Measurements from ENCODE around the gene PGBD5. TPM values are rescaled to one million over a fixed set of nuclear protein-coding genes. Genes with fewer than 3 reads are reported as not detected.
A peak's percentile ranks its signal among the peaks of the same experiment; 100 is the strongest.

PGBD5 gene
- total RNA-seq, 1 experiment from 2014 or later = 21.6 TPM

DNA sequence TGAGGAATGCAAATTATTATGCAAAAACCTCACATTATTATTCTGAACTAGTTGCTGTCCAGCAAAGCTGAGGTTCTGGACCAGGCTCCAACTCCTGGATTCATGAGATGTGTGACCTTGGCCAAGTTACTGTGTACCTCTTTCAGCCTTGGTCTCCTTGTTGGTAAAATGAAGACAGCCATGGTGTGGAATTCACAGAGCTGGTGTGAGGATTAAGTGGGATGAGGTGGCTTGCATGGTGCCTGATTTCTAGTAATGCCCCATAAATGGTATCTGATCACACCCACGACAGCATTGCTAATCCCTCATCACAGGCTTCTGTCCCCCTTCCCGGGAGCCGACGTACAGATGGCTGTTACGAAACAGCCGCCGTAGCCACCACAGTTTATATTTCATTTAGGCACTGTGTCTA is 59.6 kb downstream of the PGBD5 start:
- DNase-seq = peak in 1 of 2 experiments; percentile 27
- Histone ChIP-seq H3K27me3 (no peaks in the 10 kb centered on the region), H3K4me3 (no peak overlapping the region), H3K27ac (no peak overlapping the region), H3K9me3 (replicated peaks) (no peaks in the 10 kb centered on the region), H3K36me3 (peaks cover 3% of the 10 kb centered on the region; the same call in 1 of the 2 replicates), H3K4me1 (peaks cover 12% of the 10 kb centered on the region; the same call in 1 of the 2 replicates)

DNA sequence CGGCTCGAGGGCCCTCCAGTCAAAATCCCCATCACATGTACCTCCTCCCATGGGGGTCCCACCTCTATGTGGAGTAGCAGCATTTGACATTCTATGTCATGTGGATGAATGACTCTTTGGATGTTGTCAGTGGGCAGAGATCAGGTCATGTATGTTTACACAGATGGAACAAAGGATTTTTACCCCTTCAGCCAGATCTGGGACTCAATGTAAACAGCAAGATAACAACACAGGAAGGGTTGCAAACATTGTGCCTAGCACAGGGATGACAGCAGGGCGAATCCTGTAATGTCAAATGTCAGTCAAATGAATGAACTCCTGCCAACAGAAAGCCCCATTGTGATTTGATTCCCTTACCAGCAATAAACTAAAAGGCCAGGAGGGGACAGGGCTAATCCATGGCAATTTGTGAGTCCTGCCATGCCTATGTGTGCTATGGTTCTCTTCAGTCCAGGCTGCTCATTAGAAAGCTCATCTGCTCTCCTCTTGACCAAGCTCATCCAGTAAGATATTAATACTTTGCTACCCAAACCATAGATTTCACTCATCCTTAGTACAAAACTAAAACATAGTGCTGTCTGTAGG is 60.3 kb downstream of the PGBD5 start:
- Histone ChIP-seq H3K27me3 (no peaks in the 10 kb centered on the region), H3K27ac (no peak overlapping the region), H3K36me3 (0 out of 2 replicates have a peak, but pooled peaks cover 3% of the 10 kb centered on the region), H3K9me3 (replicated peaks) (no peaks in the 10 kb centered on the region), H3K4me3 (no peak overlapping the region), H3K4me1 (peaks cover 14% of the 10 kb centered on the region; the same call in 1 of the 2 replicates)
- peak in 1 of 2 experiments; percentile 13 for DNase-seq

DNA sequence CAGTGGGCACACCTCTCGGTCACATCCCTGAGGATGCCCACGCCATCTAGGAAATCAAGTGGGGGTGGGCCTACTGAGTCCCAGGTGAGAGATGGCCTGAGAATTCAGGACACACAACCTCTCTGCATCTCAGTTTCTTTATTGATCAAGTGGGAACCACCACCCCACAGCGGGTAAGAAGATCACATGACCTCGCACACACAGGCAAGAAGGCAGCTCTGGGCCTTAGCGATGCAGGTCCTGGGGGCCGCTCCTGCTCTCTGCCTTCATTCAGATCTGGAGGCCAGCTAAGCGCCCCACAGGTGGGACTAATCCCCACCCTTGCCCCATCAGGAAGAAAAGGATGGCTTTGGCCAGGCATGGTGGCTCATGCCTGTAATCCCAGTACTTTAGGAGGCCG is 63.2 kb downstream of the PGBD5 start:
- H3K9me3 ChIP-seq (replicated peaks) = no peaks in the 10 kb centered on the region
- no peak for DNase-seq
- no peak overlapping the region for H3K27ac ChIP-seq
- H3K4me1 ChIP-seq = peaks cover 27% of the 10 kb centered on the region
- H3K27me3 ChIP-seq = no peaks in the 10 kb centered on the region
- H3K36me3 ChIP-seq = no peaks in the 10 kb centered on the region
- H3K4me3 ChIP-seq = no peak overlapping the region

DNA sequence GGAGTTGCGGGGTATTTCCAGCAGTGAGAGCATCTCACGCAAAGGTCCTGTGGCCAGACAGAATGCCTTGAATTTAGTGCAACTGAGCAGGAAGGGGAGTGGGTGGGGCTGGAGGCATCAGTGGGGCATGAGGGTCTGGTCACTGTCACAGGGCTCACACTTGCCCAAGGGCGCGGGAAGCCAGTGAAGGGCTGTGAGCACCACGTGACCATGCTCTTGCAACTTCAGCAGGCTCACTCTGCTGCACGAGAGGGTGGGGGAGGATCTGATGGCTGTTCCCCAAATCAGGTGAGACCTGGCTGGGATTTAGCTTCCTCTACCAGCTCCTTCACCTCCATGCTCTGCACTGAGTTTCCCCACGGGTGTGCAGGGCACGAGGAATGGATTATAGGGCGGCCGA is 64.2 kb downstream of the PGBD5 start:
- H3K4me1 ChIP-seq = peaks cover 25% of the 10 kb centered on the region
- DNase-seq = no peak

DNA sequence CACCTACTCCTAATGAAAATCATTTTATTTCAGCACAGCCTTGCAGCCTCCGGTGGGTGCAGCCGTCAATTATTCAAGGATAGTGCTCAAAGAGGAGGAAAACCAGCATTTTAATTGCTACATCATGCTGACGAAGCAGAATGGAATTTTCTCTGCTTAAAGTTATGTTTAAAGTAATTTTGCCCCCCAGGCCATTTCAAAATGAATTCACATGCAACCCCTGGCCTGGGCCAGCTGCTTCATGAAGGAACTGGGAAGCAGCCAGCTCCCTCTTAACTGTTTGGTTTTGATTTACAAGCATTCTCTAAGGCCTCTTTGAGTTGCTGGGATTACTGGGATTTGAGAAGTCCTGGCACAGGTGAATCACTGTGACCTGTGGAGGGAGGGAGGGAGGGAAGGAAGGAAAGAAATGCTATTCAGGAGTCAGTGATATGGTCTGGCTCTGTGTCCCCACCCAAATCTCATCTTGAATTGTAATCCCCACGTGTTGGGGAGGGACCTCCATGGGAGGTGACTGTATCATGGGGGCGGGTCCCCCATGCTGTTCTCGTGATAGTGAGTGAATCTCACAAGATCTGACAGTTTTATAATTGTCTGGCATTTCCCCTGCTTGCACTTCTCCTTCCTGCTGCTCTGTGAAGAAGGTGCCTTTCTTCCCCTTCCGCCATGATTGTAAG is 66.0 kb downstream of the PGBD5 start:
- peak overlapping the region; percentile 27; the same call in 1 of the 2 replicates for H3K27ac ChIP-seq
- H3K4me3 ChIP-seq = no peak overlapping the region
- no peaks in the 10 kb centered on the region for H3K27me3 ChIP-seq
- DNase-seq = peak; percentile 70
- H3K36me3 ChIP-seq = no peaks in the 10 kb centered on the region
- no peaks in the 10 kb centered on the region for H3K9me3 ChIP-seq (replicated peaks)
- peaks cover 14% of the 10 kb centered on the region for H3K4me1 ChIP-seq

More for the DNA sequence above, 64.2 kb downstream of the PGBD5 start:
- Histone ChIP-seq H3K27me3 (no peaks in the 10 kb centered on the region), H3K27ac (no peak overlapping the region), H3K36me3 (no peaks in the 10 kb centered on the region), H3K4me3 (no peak overlapping the region), H3K9me3 (replicated peaks) (no peaks in the 10 kb centered on the region)

DNA sequence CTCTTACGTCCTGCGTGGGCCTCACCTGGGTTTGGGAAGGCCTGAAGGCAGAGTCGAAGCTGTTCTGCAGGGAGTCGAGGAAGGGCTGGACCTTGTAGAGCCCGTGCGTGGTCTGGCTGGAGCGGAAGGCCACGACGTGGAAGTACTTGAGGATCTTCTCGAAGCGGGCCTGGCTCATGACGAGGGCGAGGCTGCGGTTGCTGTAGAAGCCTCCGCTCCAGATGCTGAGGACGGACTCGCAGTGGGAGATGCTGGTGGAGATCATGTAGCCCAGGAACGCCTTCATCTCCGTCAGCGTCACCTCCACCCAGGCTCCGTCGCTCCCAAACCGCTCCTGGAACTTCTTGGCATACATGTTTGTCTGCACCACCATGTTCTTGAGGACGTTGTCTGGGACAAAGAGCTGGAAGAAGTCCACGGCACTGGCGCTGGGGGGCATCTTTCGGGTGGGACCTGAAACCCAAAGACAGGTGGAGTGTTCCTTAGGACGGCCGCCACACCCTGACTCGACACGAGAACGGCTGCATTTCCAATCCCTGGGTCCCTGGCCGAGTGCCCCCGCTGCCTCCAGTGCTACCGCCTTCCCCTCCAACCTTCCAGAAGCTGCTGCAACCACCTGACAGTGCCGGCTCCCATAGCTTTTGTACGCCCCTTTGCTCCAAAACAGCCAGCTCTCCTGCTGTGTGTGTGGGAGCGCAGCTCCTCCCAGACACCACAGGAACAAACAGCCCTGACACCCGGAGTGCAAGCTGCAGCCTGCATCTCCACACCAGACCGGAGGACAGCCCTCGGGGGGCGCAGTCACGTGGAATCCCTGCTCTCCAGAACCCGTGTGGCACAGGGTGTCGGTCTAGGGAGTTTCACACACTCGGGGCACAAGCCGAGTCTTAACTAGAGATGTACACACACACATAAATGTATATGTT is 69.0 kb downstream of the PGBD5 start:
- H3K9me3 ChIP-seq (replicated peaks) = no peaks in the 10 kb centered on the region
- peaks cover 10% of the 10 kb centered on the region; the same call in 1 of the 2 replicates for H3K36me3 ChIP-seq
- H3K4me3 ChIP-seq = no peak overlapping the region
- no peak overlapping the region for H3K27ac ChIP-seq
- H3K27me3 ChIP-seq = no peaks in the 10 kb centered on the region
- peaks cover 14% of the 10 kb centered on the region for H3K4me1 ChIP-seq
- DNase-seq = no peak

DNA sequence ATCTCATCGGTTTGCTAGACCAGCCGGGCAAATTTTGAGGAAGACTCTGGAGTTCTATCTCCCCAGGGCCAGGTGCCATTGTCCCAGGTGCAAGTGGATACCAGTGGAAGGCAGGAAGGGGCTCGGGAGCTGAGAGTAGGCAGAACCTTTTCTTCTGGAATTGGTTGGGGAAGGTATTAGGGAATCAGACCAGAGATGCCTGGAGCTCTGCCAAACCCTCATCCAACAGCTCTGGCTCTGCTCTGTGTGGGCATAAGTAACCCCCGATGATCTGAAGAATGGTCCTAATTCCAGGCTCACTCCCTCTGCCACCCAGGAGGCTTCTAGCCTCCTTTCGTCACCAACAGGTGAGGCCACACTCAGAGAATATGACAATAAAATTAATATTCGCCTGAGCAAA is 69.9 kb downstream of the PGBD5 start:
- Histone ChIP-seq H3K27me3 (no peaks in the 10 kb centered on the region), H3K36me3 (peaks cover 10% of the 10 kb centered on the region; the same call in 1 of the 2 replicates), H3K4me3 (no peak overlapping the region), H3K27ac (no peak overlapping the region), H3K4me1 (peaks cover 14% of the 10 kb centered on the region), H3K9me3 (replicated peaks) (no peaks in the 10 kb centered on the region)
- no peak for DNase-seq

DNA sequence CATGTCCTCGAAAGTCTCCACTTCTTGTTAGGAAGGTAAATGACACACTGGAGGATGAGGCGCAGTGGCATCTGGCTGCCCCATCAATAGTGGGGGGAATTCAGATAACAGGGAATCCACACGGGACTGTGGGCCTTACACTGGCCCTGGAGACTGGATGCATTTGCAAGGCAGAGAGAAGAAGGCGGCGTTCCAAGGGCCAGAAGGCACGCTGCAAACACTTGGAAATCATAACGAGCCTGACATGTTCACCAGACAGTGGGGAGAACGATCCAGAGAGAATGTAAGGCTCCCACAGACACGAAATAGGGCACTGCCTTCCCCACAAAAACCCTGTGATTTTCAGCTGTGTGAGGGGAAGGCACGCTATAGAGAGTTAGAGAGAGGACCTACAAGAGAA is 70.5 kb downstream of the PGBD5 start:
- no peaks in the 10 kb centered on the region for H3K9me3 ChIP-seq (replicated peaks)
- no peak overlapping the region for H3K4me3 ChIP-seq
- peaks cover 10% of the 10 kb centered on the region for H3K4me1 ChIP-seq
- no peaks in the 10 kb centered on the region for H3K27me3 ChIP-seq
- DNase-seq = no peak
- H3K36me3 ChIP-seq = peaks cover 11% of the 10 kb centered on the region; the same call in 1 of the 2 replicates
- no peak overlapping the region for H3K27ac ChIP-seq

DNA sequence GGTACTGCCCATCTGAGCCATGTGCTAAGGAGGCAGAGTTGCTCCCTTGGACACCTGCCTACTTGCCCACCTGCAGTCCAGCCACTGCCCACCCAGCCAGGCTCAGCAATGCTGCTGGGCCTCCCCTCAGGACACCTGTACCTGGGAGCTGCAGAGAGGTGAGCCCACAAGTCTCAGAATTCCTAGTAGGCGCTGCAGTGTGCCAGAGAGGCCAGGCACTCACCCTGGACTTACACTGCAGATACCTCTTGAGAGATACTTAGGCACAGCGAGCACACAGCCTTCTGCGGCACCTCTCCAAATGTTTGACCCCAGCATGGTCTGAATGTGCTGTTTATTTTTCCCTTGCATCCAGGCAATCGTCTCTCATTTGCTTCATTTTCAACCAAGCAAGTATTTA is 71.0 kb downstream of the PGBD5 start:
- H3K9me3 ChIP-seq (replicated peaks) = no peaks in the 10 kb centered on the region
- no peak overlapping the region for H3K27ac ChIP-seq
- H3K36me3 ChIP-seq = peaks cover 15% of the 10 kb centered on the region; the same call in 1 of the 2 replicates
- H3K4me3 ChIP-seq = no peak overlapping the region
- H3K27me3 ChIP-seq = no peaks in the 10 kb centered on the region
- no peak for DNase-seq
- peaks cover 6% of the 10 kb centered on the region for H3K4me1 ChIP-seq

DNA sequence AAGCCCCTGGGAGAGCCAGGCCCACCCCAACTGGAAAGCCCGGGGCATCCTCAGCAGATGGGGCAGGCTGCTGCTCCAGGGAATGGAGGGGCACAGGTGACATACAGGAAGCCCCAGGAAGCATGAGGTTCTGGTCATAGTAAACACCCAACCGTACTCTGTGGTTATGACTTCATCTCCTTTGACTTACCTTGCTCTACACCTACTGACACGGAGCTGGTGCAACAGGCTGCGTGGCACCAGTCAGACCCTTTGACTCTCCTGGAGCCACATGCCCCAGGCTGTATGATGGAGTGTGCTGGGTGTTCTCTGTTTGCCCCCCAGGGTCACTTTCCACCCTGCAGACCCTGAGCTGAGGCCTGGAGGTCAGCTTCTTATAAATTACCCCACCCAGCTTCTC is 72.1 kb downstream of the PGBD5 start:
- no peak for DNase-seq
- Histone ChIP-seq H3K27ac (no peak overlapping the region), H3K27me3 (no peaks in the 10 kb centered on the region), H3K36me3 (peaks cover 19% of the 10 kb centered on the region), H3K4me3 (no peak overlapping the region), H3K4me1 (no peaks in the 10 kb centered on the region), H3K9me3 (replicated peaks) (no peaks in the 10 kb centered on the region)

DNA sequence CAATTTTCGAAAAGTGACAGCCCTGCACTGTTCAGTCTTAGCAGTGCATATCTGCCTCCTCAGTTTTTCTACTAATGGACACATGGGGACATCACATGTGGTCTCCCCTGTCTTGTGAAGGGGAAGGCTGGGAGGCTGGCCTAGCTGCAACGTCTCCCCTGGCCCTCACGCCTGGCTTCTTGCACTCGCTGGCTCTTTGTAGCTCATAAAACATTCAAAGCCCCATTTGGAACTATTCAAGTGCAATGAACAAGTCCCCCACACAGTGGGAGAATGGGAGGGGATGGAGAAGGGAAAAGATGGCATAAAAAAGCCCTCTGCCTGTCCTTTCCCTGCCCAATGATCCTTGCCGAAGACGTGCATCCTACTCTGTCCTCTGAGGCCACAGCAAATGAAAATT is 73.6 kb downstream of the PGBD5 start:
- no peak for DNase-seq
- Histone ChIP-seq H3K4me3 (no peak overlapping the region), H3K27ac (no peak overlapping the region), H3K9me3 (replicated peaks) (no peaks in the 10 kb centered on the region), H3K27me3 (no peaks in the 10 kb centered on the region), H3K4me1 (no peaks in the 10 kb centered on the region), H3K36me3 (peaks cover 20% of the 10 kb centered on the region)

GRCh38 chr1:230351983-230352382 is 74.1 kb downstream of the PGBD5 start:
- peaks cover 20% of the 10 kb centered on the region for H3K36me3 ChIP-seq
- no peak overlapping the region for H3K4me3 ChIP-seq
- no peaks in the 10 kb centered on the region for H3K4me1 ChIP-seq
- H3K9me3 ChIP-seq (replicated peaks) = no peaks in the 10 kb centered on the region
- no peaks in the 10 kb centered on the region for H3K27me3 ChIP-seq
- H3K27ac ChIP-seq = no peak overlapping the region
- DNase-seq = no peak

DNA sequence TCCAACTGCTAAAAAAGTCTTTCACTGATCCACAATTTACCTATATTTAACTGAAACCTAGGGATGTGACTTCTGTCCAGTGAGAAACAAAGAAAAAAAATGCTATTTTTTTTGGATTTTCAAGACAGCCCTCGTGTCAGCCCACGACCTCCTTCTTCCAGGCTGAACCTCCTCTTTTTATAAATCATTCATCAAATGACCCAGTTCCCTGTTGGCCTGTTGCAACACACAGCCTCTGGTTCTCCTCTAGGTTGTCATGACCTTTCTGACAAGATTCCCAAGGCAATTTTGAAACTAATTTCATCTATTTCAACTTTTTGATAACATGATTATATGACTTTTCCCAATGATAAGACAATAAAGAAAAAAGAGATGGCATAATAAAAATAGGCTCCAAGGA is 74.6 kb downstream of the PGBD5 start:
- H3K36me3 ChIP-seq = peaks cover 20% of the 10 kb centered on the region
- H3K4me1 ChIP-seq = no peaks in the 10 kb centered on the region
- DNase-seq = no peak
- H3K4me3 ChIP-seq = no peak overlapping the region
- no peaks in the 10 kb centered on the region for H3K9me3 ChIP-seq (replicated peaks)
- H3K27ac ChIP-seq = no peak overlapping the region
- no peaks in the 10 kb centered on the region for H3K27me3 ChIP-seq

DNA sequence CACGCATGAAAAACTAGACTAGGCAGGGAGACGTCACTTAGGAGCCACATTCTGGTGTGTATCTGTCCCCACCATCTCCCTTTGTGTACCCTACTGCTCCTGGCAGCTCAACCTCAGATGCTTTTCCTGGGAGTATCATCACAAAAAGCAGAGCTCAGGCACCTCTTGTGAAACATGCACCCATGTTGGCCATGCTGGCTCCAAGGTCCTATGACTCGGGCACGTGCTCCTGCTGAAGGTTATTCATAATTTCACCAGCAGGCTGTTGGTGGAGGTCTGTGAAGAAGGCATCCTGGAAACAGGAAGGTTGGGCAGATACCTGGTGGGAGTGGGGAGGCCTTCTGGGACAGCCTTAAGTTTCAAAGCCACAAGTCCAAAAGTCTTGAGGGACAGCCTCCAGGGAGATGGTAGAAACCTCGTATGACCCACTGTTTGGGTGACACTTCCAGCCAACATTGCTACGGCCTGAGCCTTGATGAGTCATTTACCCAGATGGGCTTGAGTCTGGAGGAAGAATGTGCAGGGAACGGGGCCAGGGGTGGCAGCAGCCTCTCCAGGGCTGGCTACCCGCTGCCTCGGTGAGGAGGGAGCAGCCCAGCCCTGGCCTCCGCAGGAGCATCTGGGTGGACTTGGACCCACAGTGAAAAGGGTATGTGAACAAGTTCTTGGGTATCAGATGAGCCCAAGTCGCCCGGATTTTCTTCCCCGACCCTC is 75.8 kb downstream of the PGBD5 start:
- Histone ChIP-seq H3K9me3 (replicated peaks) (no peaks in the 10 kb centered on the region), H3K4me3 (no peak overlapping the region), H3K36me3 (peaks cover 20% of the 10 kb centered on the region), H3K4me1 (no peaks in the 10 kb centered on the region), H3K27ac (no peak overlapping the region), H3K27me3 (no peaks in the 10 kb centered on the region)
- no peak for DNase-seq
